HepG2 (cell line): ENCODE measurements around the gene TSPAN17.

Experiments used
- ATF7 ChIP-seq, 2 experiments: fragments of 450-650 bp in 1 of 2; sonication (generic) in 1 of 2; formaldehyde crosslinking in 1 of 2; IDR thresholded peaks; 2 replicates each; pipeline versions ENCODE4 v1.4.0 to v1.6.1; 2016 to 2020; ENCODE audit warnings: antibody characterized with exemption in 1 of 2, mild to moderate bottlenecking in 1 of 2, missing genetic modification reagents in 1 of 2
- HNF4A ChIP-seq: sonication (generic); formaldehyde crosslinking; IDR thresholded peaks from 2 replicates; pipeline ENCODE4 v1.4.0; 2020; ENCODE audit warnings: missing genetic modification reagents
- HNRNPLL ChIP-seq: fragments of 200-400 bp; formaldehyde crosslinking; IDR thresholded peaks from 2 replicates; pipeline ENCODE4 v1.6.1; 2017; ENCODE audit warnings: mild to moderate bottlenecking, low read depth, low read length; ENCODE audit not compliant: poor library complexity, severe bottlenecking
- POLR2AphosphoS5 ChIP-seq: IDR thresholded peaks from 2 replicates; pipeline ENCODE4 v1.6.1; 2012; ENCODE audit warnings: low read depth, low read length
- YY1 ChIP-seq: IDR thresholded peaks from 2 replicates; pipeline ENCODE4 v1.6.1; 2011; ENCODE audit warnings: low read length, low read depth, moderate library complexity, mild to moderate bottlenecking; ENCODE audit not compliant: insufficient read depth, insufficient replicate concordance

GRCh38 chr5:176694631-176695030 lies 47.3 kb downstream of the TSPAN17 start:
- TF ChIP-seq ATF7 (IDR thresholded peaks at IDR 0.05): no peak
- no peak for TF ChIP-seq ATF7 (CRISPR knock-in tag; IDR thresholded peaks at IDR 0.05)
- no peak for TF ChIP-seq HNF4A (CRISPR knock-in tag)
- no peak for TF ChIP-seq HNRNPLL
- TF ChIP-seq YY1: no peak
- no peak for TF ChIP-seq POLR2AphosphoS5
